Measurements from ENCODE around the gene AFDN.

AFDN gene

GRCh38 chr6:167807756-167808155 is 19.0 kb upstream of the AFDN start:
- no peak for TF ChIP-seq EZH2phosphoT487 (conservative IDR thresholded peaks at IDR 0.05; ENCODE audit: low read length)
- no peak for TF ChIP-seq CTCF (IDR thresholded peaks at IDR 0.05; ENCODE audit: insufficient read depth, low read length, poor library complexity, severe bottlenecking)
- Histone ChIP-seq H3F3A (ENCODE audit: insufficient read depth) (no peaks in the 10 kb centered on the region), H4K20me1 (ENCODE audit: low read depth, low read length) (no peaks in the 10 kb centered on the region), H3K9ac (ENCODE audit: low read length) (no peak overlapping the region), H3K36me3 (ENCODE audit: low read length) (no peaks in the 10 kb centered on the region), H3K9me3 (ENCODE audit: insufficient read depth, low read length) (no peaks in the 10 kb centered on the region), H2AFZ (ENCODE audit: low read depth, low read length, severe bottlenecking) (no peak overlapping the region), H3K4me2 (ENCODE audit: low read depth, low read length, poor library complexity, severe bottlenecking) (no peak overlapping the region), H3K4me3 (ENCODE audit: insufficient read depth, low read length, poor library complexity, severe bottlenecking) (no peak overlapping the region), H3K79me2 (ENCODE audit: insufficient read depth, low read length) (no peaks in the 10 kb centered on the region), H3K9me2 (replicated peaks; ENCODE audit: insufficient read depth, low read length) (no peaks in the 10 kb centered on the region), H3K27me3 (ENCODE audit: low read length) (no peaks in the 10 kb centered on the region), H3K27ac (ENCODE audit: low read depth, low read length) (no peak overlapping the region)

GRCh38 chr6:167811040-167811439 is 15.7 kb upstream of the AFDN start:
- H3K4me2 ChIP-seq (ENCODE audit: low read depth, low read length, poor library complexity, severe bottlenecking): no peak overlapping the region
- H3K4me3 ChIP-seq (ENCODE audit: insufficient read depth, low read length, poor library complexity, severe bottlenecking): no peak overlapping the region
- H3K9ac ChIP-seq (ENCODE audit: low read length): no peak overlapping the region
- no peaks in the 10 kb centered on the region for H3F3A ChIP-seq (ENCODE audit: insufficient read depth)
- H3K79me2 ChIP-seq (ENCODE audit: insufficient read depth, low read length): no peaks in the 10 kb centered on the region
- no peaks in the 10 kb centered on the region for H3K9me3 ChIP-seq (ENCODE audit: insufficient read depth, low read length)
- no peaks in the 10 kb centered on the region for H3K9me2 ChIP-seq (replicated peaks; ENCODE audit: insufficient read depth, low read length)
- TF ChIP-seq CTCF (IDR thresholded peaks at IDR 0.05; ENCODE audit: insufficient read depth, low read length, poor library complexity, severe bottlenecking) (no peak), EZH2phosphoT487 (conservative IDR thresholded peaks at IDR 0.05; ENCODE audit: low read length) (no peak)
- H3K27me3 ChIP-seq (ENCODE audit: low read length): no peaks in the 10 kb centered on the region
- no peak overlapping the region for H2AFZ ChIP-seq (ENCODE audit: low read depth, low read length, severe bottlenecking)
- no peaks in the 10 kb centered on the region for H3K36me3 ChIP-seq (ENCODE audit: low read length)
- no peaks in the 10 kb centered on the region for H4K20me1 ChIP-seq (ENCODE audit: low read depth, low read length)
- H3K27ac ChIP-seq (ENCODE audit: low read depth, low read length): no peak overlapping the region

GRCh38 chr6:167811442-167812087 is 15.1 kb upstream of the AFDN start:
- Histone ChIP-seq H3K27me3 (ENCODE audit: low read length) (no peaks in the 10 kb centered on the region), H3K79me2 (ENCODE audit: insufficient read depth, low read length) (no peaks in the 10 kb centered on the region), H3K4me2 (ENCODE audit: low read depth, low read length, poor library complexity, severe bottlenecking) (no peak overlapping the region), H3K9me3 (ENCODE audit: insufficient read depth, low read length) (no peaks in the 10 kb centered on the region), H2AFZ (ENCODE audit: low read depth, low read length, severe bottlenecking) (no peak overlapping the region), H3K9me2 (replicated peaks; ENCODE audit: insufficient read depth, low read length) (no peaks in the 10 kb centered on the region), H3F3A (ENCODE audit: insufficient read depth) (no peaks in the 10 kb centered on the region), H3K27ac (ENCODE audit: low read depth, low read length) (no peak overlapping the region), H3K9ac (ENCODE audit: low read length) (no peak overlapping the region), H3K4me3 (ENCODE audit: insufficient read depth, low read length, poor library complexity, severe bottlenecking) (no peak overlapping the region), H4K20me1 (ENCODE audit: low read depth, low read length) (no peaks in the 10 kb centered on the region), H3K36me3 (ENCODE audit: low read length) (no peaks in the 10 kb centered on the region)
- TF ChIP-seq EZH2phosphoT487 (conservative IDR thresholded peaks at IDR 0.05; ENCODE audit: low read length) (no peak), CTCF (IDR thresholded peaks at IDR 0.05; ENCODE audit: insufficient read depth, low read length, poor library complexity, severe bottlenecking) (no peak)

Data from SU-DHL-6 (cell line).